GM18499 (cell line): ENCODE results near the gene RDH13.
"Not testable (repeated sequence)": the region's sequence is repeated elsewhere in the genome, so short reads cannot be mapped to it uniquely, and the experiment has no call there.

Experiments
- ATAC-seq: cut with Tn5 transposase; IDR thresholded peaks from one replicate; pipeline ENCODE4 v1.9.1; 2021; ENCODE audit warnings: moderate number of reproducible peaks; ENCODE audit not compliant: insufficient read depth, unreplicated experiment

Gene RDH13

DNA sequence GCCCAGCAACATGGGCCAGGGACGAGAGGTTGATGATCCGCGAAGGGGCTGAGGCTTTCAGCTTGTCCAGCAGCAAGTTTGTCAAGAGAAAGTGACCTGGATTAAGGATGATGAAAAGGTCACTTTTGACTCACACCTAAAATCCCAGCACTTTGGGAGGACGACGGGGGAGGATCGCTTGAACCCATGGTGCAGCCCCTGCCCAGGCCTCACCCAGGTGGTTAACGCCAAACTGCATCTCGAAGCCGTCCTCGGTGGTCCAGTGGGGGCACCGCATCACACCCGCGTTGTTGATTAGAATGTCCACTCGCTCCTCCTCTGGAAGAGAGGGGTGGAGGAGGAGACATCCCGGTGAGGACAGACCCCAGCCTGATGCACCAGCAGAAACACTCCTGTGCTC is 14.5 kb downstream of the RDH13 start:
- no peak for ATAC-seq

DNA sequence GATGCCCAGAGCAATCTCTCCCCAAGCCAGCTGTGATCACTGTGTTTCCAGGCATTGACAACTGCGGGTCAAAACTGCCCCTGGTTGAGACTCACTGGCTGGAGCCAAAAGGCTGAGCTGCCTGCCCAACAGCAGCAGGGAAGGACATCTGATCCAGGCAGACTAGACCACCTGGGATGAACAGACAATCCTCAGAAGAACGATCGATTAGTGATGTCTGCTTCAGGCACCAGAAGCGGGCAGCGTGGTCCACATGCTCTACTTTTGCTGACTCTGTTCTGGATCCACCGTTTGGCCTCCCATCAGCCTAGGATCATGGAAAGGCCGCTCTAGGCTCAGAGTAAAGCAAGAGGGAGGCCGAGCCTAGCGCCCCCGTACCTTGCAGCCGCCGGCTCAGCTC is 15.0 kb downstream of the RDH13 start:
- no peak for ATAC-seq

DNA sequence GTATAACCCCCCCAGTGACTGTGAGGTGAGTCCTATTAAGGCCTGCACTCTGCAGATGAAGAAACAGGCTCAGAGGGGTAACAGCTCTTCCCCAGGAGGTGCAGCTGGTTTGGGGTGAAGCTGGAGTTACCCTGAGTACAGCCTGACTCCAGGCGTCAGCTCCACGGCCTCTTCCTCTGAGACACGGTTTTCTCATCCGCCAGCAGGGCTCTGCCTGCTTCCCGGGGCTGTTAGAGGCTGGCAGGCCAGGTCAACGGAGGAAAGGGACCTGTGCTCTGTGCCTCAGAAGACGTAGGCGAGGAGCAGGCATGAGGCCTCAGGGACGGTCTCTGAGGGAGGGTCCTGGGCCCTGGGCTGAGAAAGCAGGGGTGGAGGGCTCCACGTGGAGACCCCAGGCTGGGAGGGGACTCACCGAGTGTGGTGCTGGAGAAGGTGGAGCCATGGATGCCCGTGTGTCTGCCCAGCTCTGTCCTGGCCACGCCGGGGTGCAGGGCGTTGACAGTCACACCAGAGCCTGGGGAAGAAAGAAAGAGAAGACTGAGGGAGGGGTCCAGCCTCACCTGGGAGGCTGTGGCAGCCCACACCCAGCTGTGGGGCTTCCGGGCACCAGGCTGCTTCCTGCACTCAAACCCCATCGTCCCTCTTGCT is 15.8 kb downstream of the RDH13 start:
- ATAC-seq: no peak

DNA sequence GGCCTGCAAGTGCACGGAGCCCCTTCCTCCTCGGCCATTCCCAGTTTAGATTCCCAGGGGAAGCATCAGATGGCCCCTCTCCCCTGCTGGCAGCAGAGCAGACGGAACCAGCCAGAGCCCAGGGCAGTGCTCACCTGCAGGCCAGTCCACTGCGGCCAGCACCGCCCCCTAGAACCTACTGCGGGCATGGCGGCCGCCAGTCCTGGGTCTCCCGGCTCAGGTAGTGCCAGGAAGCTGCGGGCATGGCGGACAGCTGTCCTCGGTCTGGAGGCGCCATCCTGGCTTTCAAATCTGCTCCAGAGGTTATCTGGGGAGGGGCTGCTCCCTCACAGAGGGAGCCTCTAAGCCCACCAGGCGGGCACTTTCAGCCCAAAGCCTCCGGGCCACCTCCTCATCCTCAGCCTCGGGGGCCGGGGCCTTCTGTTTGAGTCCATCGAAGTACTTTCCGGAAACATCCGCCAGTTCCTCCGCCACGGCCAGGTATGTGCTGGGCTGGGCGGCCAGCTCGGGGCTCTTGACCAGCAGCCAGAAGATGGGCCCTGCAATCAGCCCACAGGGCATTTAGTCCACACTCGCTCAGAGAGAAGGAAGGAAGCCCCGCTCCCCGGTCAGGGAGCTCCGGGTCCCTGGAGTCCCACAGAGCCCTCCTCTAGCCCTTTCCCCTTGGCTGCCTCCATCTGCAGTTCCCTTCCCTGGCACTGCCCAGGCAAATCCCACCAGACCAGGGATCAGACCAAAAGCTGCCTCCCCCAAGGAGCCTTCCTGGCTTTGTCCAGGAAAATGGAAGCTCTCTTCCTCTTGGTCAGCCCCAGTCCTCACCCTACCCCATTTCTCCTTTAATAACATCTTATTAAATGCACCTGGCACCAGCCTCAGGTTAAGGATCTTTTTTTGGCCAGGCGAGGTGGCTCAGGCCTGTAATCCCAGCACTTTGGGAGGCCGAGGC is 17.9 kb downstream of the RDH13 start:
- ATAC-seq: no peak

DNA sequence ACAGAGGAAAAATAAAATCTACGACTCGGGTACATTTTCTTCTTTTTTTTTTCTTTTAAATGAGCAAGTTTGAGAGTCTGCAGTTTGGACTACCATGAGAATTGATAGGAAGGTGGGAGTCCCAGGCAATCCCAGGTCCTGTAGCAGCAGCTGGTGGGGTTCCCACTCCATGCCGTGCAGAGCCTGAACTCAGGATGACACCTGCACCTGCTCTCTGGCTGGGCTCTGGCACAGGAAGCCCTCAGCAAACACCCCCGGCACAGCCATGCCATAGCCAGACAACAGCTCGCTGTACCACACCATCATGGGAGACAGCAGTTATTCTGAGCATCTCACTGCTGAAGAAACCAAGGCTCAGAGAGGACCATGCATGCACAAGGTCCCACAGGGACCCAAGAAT is 18.7 kb downstream of the RDH13 start:
- no peak for ATAC-seq

DNA sequence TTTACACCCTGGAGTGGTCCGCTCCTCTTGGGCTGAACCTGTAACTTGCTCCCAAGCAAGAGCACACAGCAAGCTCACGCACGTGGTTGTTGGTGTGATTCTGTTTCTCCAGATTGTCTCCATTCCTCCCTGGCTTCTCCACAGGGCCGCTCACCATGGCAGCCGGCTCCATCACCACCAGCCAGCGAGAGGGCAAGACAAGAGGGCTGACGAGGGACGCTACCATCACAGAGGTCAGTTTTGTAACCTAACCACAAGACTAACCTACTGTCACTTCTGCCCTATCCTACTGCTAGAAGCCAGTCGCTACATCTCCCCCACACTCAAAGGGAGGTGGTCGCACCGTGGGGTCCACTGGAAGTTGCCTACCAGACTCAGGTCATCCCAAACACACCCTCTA is 20.3 kb downstream of the RDH13 start:
- no peak for ATAC-seq

DNA sequence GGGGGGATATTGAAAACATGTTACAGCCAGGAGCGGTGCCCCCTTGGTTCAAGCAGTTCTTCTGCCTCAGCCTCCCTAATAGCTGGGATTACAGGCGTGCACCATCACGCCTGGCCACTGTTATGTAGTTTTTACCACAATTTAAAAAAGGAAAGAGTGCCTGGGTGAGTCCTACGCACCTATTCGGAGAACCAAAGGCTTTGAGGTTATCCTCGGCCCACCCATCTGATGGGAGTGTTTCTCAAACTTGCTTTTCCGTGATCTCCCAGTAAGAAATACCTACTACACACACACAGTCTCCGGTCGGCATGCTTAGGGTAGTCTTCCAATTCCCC is 20.6 kb downstream of the RDH13 start:
- ATAC-seq: no peak

DNA sequence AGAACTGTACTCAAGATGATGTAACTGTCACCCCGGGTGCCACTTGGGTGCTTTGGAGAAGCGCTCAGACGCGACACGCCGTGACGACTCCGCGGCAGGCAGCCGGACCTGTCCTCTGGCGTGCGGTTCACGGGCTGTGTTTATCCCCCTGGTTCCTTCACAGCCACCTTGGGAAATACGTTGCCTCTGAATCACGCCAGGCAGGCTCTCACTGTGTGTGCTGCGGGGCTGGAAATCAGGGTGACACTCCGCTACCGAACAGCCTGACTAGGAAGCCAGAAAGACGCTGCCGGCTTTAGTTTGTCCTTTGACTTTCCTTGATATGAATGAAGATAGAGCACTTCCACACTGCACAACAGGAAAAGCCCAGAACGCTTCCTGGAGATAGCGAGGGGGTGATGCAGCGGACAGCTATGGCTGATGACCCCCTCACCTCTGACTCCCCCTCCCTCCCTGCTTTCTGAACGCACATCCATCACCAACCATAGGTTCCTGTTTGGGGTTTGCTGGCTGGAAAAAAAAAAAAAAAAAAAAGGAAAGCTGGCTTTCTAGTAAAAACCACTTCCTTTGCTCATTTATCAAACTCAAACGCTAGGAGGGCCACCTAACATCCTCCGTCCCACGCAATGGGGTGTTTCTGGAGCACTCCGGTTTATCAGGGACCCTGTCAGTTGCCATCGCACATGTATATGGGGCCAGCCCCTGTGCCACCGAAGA is 21.2 kb downstream of the RDH13 start:
- ATAC-seq: no peak

DNA sequence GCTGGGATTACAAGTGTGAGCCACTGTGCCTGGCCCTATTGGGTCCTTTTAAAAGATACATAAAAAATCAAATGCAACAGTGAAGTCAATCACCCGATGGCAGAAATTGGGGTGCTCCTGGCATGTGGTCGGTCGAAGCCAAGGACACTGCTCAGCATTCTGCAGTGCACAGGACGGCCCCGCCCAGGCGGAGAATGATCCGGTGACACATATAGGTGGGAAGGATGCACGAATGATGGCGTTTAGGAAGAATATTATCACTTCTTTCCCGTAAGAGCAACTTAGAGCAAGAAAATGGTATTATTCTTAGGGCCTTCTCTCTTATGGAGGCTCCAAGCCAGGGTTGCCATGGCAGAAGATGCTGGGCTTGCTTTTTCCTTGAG is 21.7 kb downstream of the RDH13 start:
- ATAC-seq: no peak

DNA sequence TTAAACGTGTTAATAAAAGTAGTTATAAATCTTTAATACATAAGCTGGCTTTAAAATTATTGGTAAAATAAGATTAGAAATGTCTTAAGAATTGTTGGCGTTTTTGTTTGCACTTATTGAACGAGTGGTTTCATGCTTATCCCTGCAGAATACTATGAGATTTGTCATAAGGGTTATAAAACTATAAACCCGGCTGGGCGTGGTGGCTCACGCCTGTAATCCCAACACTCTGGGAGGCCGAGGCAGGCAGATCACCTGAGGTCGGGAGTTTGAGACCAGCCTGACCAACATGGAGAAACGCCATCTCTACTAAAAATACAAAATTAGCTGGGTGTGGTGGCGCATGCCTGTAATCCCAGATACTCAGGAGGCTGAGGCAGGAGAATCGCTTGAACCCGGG is 22.3 kb downstream of the RDH13 start:
- ATAC-seq: not testable (repeated sequence)

DNA sequence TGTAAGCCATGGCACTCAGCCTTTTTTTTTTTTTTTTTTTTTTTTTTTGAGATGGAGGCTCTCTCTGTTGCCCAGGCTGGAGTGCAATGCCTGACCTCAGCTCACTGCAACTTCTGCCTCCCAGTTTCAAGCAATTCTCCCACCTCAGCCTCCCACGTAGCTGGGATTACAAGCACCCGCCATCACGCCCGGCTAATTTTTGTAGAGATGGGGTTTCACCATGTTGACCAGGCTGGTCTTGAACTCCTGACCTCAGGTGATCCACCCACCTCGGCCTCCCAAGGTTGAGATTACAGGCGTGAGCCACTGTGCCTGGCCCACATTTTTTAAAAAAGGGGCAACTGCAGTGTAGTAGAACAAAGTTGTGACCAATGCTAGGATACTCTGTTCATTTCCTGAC is 25.3 kb downstream of the RDH13 start:
- ATAC-seq: not testable (repeated sequence)

DNA sequence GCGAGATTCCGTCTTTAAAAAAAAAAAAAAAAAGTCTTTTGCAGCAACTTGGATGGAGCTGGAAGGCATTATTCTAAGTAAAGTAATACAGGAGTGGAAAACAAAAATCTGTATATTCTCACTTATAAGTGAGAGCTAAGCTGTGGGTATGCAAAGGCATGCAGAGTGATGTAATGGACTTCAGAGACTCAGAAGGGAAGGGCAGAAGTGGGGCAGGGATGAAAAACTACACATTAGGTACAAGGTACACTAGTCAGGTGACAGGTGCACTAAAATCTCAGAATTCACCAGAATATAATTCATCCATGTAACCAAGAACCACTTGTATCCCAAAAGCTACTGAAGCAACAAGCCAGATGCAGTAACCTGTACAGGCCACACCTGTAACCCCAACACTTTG is 26.9 kb downstream of the RDH13 start:
- no peak for ATAC-seq

DNA sequence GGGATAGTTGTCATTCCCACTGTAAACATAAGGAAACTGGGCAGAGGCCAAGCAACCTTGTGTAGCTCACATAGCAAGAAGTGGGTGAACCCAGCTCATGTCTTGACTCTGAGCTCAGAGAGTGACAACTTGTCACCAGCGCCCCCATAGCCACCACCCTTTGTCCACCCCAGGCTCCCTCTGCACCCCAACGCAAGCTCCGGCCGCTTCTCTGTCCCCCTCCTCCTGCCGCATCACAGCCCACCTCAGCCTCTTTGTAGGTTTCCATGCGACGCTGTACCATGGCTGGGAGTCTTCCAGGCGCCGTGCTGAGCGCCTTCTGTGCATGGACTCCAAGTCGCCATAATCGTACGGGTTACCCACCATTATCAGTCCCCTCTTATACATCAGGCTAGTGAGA is 28.2 kb downstream of the RDH13 start:
- no peak for ATAC-seq

DNA sequence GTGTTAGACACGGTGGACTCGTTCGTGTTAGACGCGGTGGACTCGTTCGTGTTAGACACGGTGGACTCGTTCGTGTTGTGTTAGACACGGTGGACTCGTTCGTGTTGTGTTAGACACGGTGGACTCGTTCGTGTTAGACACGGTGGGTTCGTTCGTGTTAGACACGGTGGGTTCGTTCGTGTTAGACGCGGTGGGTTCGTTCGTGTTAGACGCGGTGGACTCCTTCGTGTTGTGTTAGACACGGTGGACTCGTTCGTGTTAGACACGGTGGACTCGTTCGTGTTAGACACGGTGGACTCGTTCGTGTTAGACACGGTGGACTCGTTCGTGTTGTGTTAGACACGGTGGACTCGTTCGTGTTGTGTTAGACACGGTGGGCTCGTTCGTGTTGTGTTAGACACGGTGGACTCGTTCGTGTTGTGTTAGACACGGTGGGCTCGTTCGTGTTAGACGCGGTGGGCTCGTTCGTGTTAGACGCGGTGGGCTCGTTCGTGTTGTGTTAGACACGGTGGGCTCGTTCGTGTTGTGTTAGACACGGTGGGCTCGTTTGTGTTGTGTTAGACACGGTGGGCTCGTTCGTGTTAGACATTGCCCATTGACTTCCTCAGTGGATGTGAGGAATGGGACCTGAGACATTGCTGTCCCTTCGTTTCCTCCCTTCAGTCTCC is 29.8 kb downstream of the RDH13 start:
- not testable (repeated sequence) for ATAC-seq

DNA sequence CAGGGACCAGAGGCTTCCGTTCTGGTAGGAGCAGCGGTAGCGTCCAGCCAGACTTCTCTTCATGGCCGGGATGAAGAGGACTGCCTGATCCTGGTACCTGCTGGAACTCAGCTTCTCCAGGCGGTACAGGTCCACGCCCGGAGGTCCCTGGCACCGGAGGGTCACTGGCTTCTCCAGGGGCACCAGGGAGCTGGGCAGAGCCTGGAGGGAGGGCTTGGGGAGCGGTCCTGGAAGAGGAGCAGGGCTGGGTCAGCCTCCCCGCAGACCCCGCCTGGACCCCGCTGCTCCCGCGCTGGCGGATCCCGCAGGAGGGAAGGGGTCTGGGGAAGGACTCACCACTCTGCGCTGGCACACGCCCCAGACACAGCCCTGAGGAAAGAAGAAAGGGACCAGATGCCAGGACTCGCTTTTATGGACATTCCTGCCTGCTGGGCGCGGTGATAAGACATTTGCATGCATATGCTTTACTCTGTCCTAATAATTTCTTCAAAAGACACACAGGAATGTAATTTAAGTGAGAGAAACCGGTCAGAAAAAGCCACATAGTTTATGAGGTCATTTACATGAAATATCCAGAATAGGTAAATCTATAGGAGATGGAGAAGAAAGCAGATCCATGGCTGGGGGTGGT is 30.7 kb downstream of the RDH13 start:
- no peak for ATAC-seq

DNA sequence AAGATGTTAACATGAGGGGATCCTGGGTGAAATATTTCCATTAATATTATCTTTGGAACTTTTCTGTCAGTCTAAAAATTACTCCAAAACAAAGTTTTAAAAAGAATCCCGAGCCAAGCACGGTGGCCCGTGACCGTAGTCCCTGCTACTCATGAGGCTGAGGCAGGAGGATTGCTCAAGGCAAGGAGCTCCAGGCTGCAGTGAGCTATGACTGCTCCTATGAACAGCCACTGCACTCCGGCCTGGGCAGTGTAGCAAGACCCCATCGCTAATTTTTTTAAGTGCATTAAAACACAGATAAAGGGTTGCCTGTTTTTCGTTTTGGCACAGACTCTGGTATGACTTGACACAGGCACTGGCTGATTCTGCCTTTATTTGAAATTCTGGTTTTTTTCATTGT is 31.8 kb downstream of the RDH13 start:
- no peak for ATAC-seq

DNA sequence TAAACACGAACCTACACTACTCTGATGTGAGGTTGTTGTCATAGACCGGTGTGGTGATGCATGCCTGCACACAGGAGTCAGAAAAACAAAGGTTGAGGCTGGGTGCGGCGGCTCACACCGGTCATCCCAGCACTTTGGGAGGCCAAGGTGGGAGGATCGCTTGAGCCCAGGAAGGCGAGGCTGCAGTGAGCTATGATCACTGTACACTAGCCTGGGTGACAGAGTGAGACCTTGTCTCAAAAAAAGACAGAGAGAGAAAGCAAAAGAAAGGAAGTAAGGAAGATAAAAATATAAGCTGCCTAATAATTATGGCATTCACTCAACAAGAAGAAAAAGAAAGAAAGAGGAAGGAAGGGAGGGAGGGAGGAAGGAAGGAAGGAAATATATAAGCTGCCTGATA is 34.2 kb downstream of the RDH13 start:
- no peak for ATAC-seq

DNA sequence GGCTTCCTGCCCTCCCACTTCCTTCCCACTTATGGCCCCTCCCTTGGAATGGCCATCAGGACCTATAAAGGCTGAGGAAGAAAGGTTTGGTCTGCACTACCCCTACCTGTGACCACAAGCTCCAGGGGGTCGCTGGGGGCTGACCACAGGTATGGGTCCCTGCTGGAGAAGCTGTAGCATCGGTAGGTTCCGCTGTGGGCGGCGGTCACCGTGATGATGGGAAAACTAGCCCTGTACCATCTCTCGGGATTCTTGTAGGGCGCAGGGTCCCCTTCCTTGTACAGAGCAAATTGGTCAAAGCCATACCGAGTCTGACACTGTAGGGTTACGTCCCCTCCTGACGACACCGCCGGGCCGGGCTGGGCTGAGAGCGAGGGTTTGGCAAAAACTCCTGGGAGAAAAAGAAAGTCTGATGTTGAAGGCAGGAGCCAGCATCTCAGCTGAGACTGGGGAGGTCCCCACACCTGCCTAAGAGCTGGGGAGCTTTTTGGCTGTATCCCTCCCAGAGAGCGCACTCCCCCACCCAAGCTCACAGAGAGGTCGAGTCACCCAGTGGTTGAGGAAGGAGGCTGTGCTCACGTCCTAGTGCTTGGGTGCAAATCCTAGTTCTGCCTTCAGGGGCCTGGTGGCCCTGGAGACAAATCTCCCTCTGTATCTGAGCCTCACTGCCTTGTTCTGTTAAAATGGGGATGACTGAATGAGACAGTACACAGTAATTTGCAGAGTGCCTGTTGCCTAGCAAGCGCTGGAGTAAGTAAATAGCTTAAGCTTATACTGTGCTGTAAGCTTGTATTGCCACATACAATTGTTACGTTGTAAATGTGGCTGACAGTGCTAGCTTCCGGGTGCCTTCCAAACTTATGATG is 35.2 kb downstream of the RDH13 start:
- ATAC-seq: no peak

DNA sequence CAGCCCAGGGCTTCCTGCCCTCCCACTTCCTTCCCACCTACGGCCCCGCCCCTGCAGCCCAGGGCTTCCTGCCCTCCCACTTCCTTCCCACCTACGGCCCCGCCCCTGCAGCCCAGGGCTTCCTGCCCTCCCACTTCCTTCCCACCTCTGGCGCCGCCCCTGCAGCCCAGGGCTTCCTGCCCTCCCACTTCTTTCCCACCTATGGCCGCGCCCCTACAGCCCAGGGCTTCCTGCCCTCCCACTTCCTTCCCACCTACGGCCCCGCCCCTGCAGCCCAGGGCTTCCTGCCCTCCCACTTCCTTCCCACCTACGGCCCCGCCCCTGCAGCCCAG is 35.8 kb downstream of the RDH13 start:
- not testable (repeated sequence) for ATAC-seq

DNA sequence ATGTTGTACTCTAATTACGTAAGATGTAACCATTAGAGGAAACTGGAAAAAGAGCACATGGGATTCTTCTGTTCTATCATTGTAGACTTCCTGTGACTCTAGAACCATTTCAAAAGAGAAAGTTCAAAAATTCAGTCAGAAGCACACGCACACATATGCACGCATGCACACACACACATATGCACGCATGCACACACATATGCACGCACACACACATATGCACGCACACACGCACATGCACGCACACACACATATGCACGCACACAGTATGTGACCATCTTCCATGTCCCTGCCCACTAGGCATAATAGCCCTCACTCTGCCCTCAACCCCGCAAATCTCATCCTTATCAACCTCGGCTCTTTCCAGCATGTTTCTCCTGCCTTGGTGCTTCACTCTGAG is 38.8 kb downstream of the RDH13 start:
- ATAC-seq: no peak
